Thoracic aorta (tissue), 2 donors: ENCODE results near the gene LFNG. TPM values are rescaled to one million over a fixed set of nuclear protein-coding genes. Genes with fewer than 3 reads are reported as not detected.

Experiments used
- ATAC-seq: fragments of 150-250 bp; one replicate; pipeline ENCODE4 v1.8.0; 2017; ENCODE audit warnings: low read depth; ENCODE audit not compliant: insufficient number of reproducible peaks, low FRiP score
- DNase-seq: peaks from one replicate; pipeline ENCODE4 v3.0.0-alpha.2; 2020; ENCODE audit warnings: low spot score
- H3K27ac ChIP-seq, 2 donors: fragments of 200-600 bp; sonication (generic); 1 replicate in 1 of 2; 2 replicates in 1 of 2; pipeline ENCODE4 v1.5.1; 2016; ENCODE audit warnings: mild to moderate bottlenecking in 2 of 2, moderate library complexity in 2 of 2
- H3K27me3 ChIP-seq: fragments of 200-600 bp; sonication (generic); replicated peaks from 2 replicates; pipeline ENCODE4 v1.6.0; 2016; ENCODE audit warnings: mild to moderate bottlenecking; ENCODE audit not compliant: insufficient read depth
- H3K36me3 ChIP-seq: fragments of 200-600 bp; sonication (generic); one replicate; pipeline ENCODE4 v1.5.1; 2016
- H3K4me1 ChIP-seq, 2 donors: fragments of 200-600 bp; sonication (generic); 1 replicate in 1 of 2; 2 replicates in 1 of 2; pipeline versions ENCODE4 v1.5.1 to v1.6.0; 2016; ENCODE audit warnings: low read depth in 2 of 2, mild to moderate bottlenecking in 1 of 2; ENCODE audit not compliant: control insufficient read depth in 1 of 2
- H3K4me3 ChIP-seq: fragments of 200-600 bp; sonication (generic); 2 replicates; pipeline ENCODE4 v1.5.1; 2016; ENCODE audit warnings: mild to moderate bottlenecking
- H3K9me3 ChIP-seq: fragments of 200-600 bp; sonication (generic); 2 replicates; pipeline ENCODE4 v1.5.1; 2016
- CTCF ChIP-seq: fragments of 200-600 bp; sonication (generic); IDR thresholded peaks from one replicate; pipeline ENCODE4 v1.5.1; 2019; ENCODE audit warnings: antibody characterized with exemption
- total RNA-seq, 2 donors: library from RNA; depleted of rRNA; stranded (reverse); fragments of >200 nt; gene quantifications; one replicate each; pipeline versions ENCODE4 v1.1.0 to v1.2.3, GENCODE V29; 2016

The LFNG gene
- total RNA-seq, 2 donors from 2014 or later: 8.0 to 24.1 TPM

GRCh38 chr7:2541291-2542010 is 21.9 kb downstream of the LFNG start:
- Histone ChIP-seq H3K4me1 (no peaks in the 10 kb centered on the region), H3K9me3 (no peaks in the 10 kb centered on the region), H3K36me3 (peaks cover 43% of the 10 kb centered on the region), H3K27me3 (no peaks in the 10 kb centered on the region), H3K27ac (no peak overlapping the region), H3K4me3 (no peak overlapping the region)
- no peak for TF ChIP-seq CTCF
- DNase-seq: no peak
- ATAC-seq: no peak

GRCh38 chr7:2542011-2542915 is 22.7 kb downstream of the LFNG start:
- Histone ChIP-seq H3K27me3 (no peaks in the 10 kb centered on the region), H3K9me3 (no peaks in the 10 kb centered on the region), H3K4me1 (no peaks in the 10 kb centered on the region), H3K36me3 (peaks cover 49% of the 10 kb centered on the region), H3K27ac (no peak overlapping the region), H3K4me3 (no peak overlapping the region)
- DNase-seq (no peak), ATAC-seq (no peak)
- no peak for TF ChIP-seq CTCF

GRCh38 chr7:2542916-2543871 is 23.6 kb downstream of the LFNG start:
- Histone ChIP-seq H3K36me3 (peaks cover 58% of the 10 kb centered on the region), H3K27ac (no peak overlapping the region), H3K4me3 (no peak overlapping the region), H3K4me1 (no peaks in the 10 kb centered on the region), H3K27me3 (no peaks in the 10 kb centered on the region), H3K9me3 (no peaks in the 10 kb centered on the region)
- TF ChIP-seq CTCF: no peak
- ATAC-seq (no peak), DNase-seq (no peak)

GRCh38 chr7:2544541-2545188 is 25.1 kb downstream of the LFNG start:
- no peak overlapping the region for H3K4me3 ChIP-seq
- no peaks in the 10 kb centered on the region for H3K4me1 ChIP-seq
- no peak overlapping the region for H3K27ac ChIP-seq
- ATAC-seq (no peak), DNase-seq (no peak)
- TF ChIP-seq CTCF: no peak
- no peaks in the 10 kb centered on the region for H3K27me3 ChIP-seq
- H3K36me3 ChIP-seq: peaks cover 63% of the 10 kb centered on the region
- H3K9me3 ChIP-seq: no peaks in the 10 kb centered on the region
